Measurements from ENCODE around the gene WTAP.

DNA sequence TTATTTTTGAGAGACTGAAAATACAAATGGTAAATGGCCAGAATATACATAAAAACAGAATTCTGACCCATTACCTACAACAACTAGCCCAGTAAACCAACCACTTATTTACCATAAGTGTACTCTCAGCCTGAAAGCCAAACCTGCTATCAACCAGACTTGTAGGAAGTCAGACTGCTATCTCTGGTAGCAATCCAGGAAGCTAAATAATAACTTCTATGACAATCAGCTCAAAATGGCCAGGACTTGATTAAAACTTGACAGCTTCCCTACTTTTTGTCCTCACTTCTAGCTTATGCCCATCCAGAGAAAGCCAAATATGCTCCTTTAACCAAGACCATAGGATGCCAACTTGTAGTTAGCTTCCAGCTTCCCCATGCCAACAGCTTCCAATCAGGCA, 4.7 kb upstream of the WTAP start:
- TF ChIP-seq, protein P1, sequence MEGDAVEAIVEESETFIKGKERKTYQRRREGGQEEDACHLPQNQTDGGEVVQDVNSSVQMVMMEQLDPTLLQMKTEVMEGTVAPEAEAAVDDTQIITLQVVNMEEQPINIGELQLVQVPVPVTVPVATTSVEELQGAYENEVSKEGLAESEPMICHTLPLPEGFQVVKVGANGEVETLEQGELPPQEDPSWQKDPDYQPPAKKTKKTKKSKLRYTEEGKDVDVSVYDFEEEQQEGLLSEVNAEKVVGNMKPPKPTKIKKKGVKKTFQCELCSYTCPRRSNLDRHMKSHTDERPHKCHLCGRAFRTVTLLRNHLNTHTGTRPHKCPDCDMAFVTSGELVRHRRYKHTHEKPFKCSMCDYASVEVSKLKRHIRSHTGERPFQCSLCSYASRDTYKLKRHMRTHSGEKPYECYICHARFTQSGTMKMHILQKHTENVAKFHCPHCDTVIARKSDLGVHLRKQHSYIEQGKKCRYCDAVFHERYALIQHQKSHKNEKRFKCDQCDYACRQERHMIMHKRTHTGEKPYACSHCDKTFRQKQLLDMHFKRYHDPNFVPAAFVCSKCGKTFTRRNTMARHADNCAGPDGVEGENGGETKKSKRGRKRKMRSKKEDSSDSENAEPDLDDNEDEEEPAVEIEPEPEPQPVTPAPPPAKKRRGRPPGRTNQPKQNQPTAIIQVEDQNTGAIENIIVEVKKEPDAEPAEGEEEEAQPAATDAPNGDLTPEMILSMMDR (IDR thresholded peaks at IDR 0.05): no peak
- no peak for TF ChIP-seq POLR2A (IDR thresholded peaks at IDR 0.05)

All from thyroid gland (tissue), 4 donors.